Sigmoid colon (tissue), 4 donors: ENCODE results near the gene KCNK15.

Experiments used
- POLR2AphosphoS5 ChIP-seq, 4 donors: sonication (generic); formaldehyde crosslinking; IDR thresholded peaks; one replicate each; pipeline ENCODE4 v1.6.1; 2017; ENCODE audit warnings: antibody characterized with exemption in 4 of 4
- TF ChIP-seq, protein P1 (sequence below), 4 experiments: fragments of 450-650 bp in 3 of 4; fragments of 200-600 bp in 1 of 4; IDR thresholded peaks; one replicate each; pipeline ENCODE4 v1.5.1; 2016 to 2019; ENCODE audit warnings: antibody characterized with exemption in 4 of 4, mild to moderate bottlenecking in 3 of 4, moderate library complexity in 2 of 4

- TF ChIP-seq, protein P1, sequence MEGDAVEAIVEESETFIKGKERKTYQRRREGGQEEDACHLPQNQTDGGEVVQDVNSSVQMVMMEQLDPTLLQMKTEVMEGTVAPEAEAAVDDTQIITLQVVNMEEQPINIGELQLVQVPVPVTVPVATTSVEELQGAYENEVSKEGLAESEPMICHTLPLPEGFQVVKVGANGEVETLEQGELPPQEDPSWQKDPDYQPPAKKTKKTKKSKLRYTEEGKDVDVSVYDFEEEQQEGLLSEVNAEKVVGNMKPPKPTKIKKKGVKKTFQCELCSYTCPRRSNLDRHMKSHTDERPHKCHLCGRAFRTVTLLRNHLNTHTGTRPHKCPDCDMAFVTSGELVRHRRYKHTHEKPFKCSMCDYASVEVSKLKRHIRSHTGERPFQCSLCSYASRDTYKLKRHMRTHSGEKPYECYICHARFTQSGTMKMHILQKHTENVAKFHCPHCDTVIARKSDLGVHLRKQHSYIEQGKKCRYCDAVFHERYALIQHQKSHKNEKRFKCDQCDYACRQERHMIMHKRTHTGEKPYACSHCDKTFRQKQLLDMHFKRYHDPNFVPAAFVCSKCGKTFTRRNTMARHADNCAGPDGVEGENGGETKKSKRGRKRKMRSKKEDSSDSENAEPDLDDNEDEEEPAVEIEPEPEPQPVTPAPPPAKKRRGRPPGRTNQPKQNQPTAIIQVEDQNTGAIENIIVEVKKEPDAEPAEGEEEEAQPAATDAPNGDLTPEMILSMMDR (IDR thresholded peaks at IDR 0.05): no peak
- no peak for TF ChIP-seq POLR2AphosphoS5 (IDR thresholded peaks at IDR 0.05)
These were observed 45.4 kb upstream of the KCNK15 start for GRCh38 chr20:44700306-44700705.
